Nephron (organoid): Measurements from ENCODE around the gene HINT3.

Experiments
- H3K27ac Mint-ChIP-seq, 3 experiments: 2 replicates each; pipeline ENCODE4 v1.8.0; 2020; ENCODE audit warnings: mixed read lengths in 3 of 3, mild to moderate bottlenecking in 2 of 3, moderate library complexity in 1 of 3
- H3K27me3 Mint-ChIP-seq: 2 replicates; pipeline ENCODE4 v1.8.0; 2021; ENCODE audit warnings: low read depth, mild to moderate bottlenecking, moderate library complexity, mixed read lengths
- H3K36me3 Mint-ChIP-seq: 2 replicates; pipeline ENCODE4 v1.8.0; 2020; ENCODE audit warnings: low read depth, mixed read lengths
- H3K4me1 Mint-ChIP-seq: 2 replicates; pipeline ENCODE4 v1.8.0; 2020; ENCODE audit warnings: mixed read lengths
- H3K4me3 Mint-ChIP-seq, 3 experiments: 2 replicates each; pipeline ENCODE4 v1.8.0; 2020; ENCODE audit warnings: mild to moderate bottlenecking in 3 of 3, mixed read lengths in 3 of 3, moderate library complexity in 2 of 3
- H3K9me3 Mint-ChIP-seq: 2 replicates; pipeline ENCODE4 v1.8.0; 2020; ENCODE audit warnings: mixed read lengths
- CTCF ChIP-seq, 3 experiments: fragments of 200-600 bp; sonication (generic); IDR thresholded peaks; one replicate each; pipeline ENCODE4 v1.5.0; 2021; ENCODE audit warnings: antibody characterized with exemption in 3 of 3; ENCODE audit not compliant: unreplicated experiment in 3 of 3

HINT3 gene

GRCh38 chr6:125952764-125953501, 3.6 kb upstream of the HINT3 start:
- H3K27ac Mint-ChIP-seq = no peak overlapping the region
- H3K4me1 Mint-ChIP-seq = no peaks in the 10 kb centered on the region
- no peaks in the 10 kb centered on the region for H3K27me3 Mint-ChIP-seq
- TF ChIP-seq CTCF (IDR thresholded peaks at IDR 0.05; ENCODE audit: unreplicated experiment in 3 of 3) = no peak
- H3K4me3 Mint-ChIP-seq = peak overlapping the region in 1 of 3 experiments; percentile 2
- H3K9me3 Mint-ChIP-seq = no peaks in the 10 kb centered on the region
- H3K36me3 Mint-ChIP-seq = no peaks in the 10 kb centered on the region

- Mint-ChIP-seq H3K4me1 (no peaks in the 10 kb centered on the region), H3K36me3 (no peaks in the 10 kb centered on the region), H3K9me3 (no peaks in the 10 kb centered on the region), H3K27ac (no peak overlapping the region), H3K27me3 (no peaks in the 10 kb centered on the region), H3K4me3 (peak overlapping the region in 1 of 3 experiments; percentile 23)
- TF ChIP-seq CTCF (IDR thresholded peaks at IDR 0.05; ENCODE audit: unreplicated experiment in 3 of 3) = peak in 1 of 3 experiments; percentile 14
Observed at GRCh38 chr6:125953502-125953875, 3.1 kb upstream of the HINT3 start.

DNA sequence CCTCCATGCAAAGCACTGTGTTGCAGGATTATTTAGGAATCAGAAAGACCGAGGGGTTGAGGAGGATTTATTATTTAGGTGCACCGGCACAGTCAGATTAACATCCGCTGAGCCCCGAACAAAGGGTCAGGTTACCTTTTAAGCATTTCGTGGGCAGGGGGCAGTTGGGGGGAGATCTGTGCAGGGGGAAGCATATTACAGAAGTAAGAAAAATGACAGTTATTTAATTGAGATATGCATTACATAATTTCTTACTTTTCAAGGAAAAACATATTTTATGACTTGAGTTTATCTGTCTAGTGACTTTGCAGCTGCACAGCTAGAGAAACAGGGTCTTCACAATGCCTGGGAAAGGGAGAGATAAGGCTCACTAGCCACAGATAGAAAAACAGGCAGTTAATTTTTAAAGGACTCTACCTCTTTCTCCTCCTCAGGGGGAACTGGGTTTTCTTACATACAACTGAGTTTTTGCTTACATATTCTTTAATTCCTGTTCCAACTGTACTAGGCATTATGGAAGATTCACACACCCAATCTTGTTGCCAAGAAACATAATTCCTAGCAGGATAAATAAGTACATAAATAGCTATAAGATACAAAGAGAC, 1.7 kb upstream of the HINT3 start:
- Mint-ChIP-seq H3K4me3 (peak overlapping the region; percentile 64 to 72 (median 69)), H3K4me1 (no peaks in the 10 kb centered on the region), H3K9me3 (no peaks in the 10 kb centered on the region), H3K36me3 (no peaks in the 10 kb centered on the region), H3K27ac (peak overlapping the region in 2 of 3 experiments; percentile 22 to 32), H3K27me3 (no peaks in the 10 kb centered on the region)
- TF ChIP-seq CTCF (IDR thresholded peaks at IDR 0.05; ENCODE audit: unreplicated experiment in 3 of 3) = no peak

- H3K4me1 Mint-ChIP-seq = no peaks in the 10 kb centered on the region
- H3K36me3 Mint-ChIP-seq = no peaks in the 10 kb centered on the region
- peak overlapping the region in 1 of 3 experiments; percentile 25 for H3K27ac Mint-ChIP-seq
- H3K27me3 Mint-ChIP-seq = no peaks in the 10 kb centered on the region
- TF ChIP-seq CTCF (IDR thresholded peaks at IDR 0.05; ENCODE audit: unreplicated experiment in 3 of 3) = no peak
- no peaks in the 10 kb centered on the region for H3K9me3 Mint-ChIP-seq
- peak overlapping the region in 1 of 3 experiments; percentile 79 for H3K4me3 Mint-ChIP-seq
Observed at GRCh38 chr6:125955973-125956372, 597 bp upstream of the HINT3 start.

DNA sequence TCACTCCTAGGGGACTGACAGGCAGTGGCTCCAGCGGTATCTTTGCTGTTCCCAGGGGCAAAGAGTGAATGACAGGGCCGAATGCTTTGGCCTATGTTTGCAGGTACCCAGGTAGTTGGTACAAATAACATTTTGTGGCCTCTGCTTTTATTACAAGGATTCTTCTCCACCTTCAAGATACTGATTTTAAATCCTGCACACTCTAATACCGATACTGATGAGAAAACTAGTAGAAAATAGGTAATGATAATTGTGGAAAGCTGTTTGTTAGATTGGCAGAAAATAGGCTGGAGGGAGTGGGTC, 772 bp downstream of the HINT3 start:
- no peaks in the 10 kb centered on the region for H3K9me3 Mint-ChIP-seq
- H3K4me1 Mint-ChIP-seq = no peaks in the 10 kb centered on the region
- H3K36me3 Mint-ChIP-seq = no peaks in the 10 kb centered on the region
- H3K27me3 Mint-ChIP-seq = no peaks in the 10 kb centered on the region
- no peak overlapping the region for H3K27ac Mint-ChIP-seq
- TF ChIP-seq CTCF (IDR thresholded peaks at IDR 0.05; ENCODE audit: unreplicated experiment in 3 of 3) = no peak
- no peak overlapping the region for H3K4me3 Mint-ChIP-seq

GRCh38 chr6:125957845-125958244, 1.3 kb downstream of the HINT3 start:
- Mint-ChIP-seq H3K27me3 (no peaks in the 10 kb centered on the region), H3K4me3 (no peak overlapping the region), H3K4me1 (no peaks in the 10 kb centered on the region)

More at GRCh38 chr6:125957845-125958244, 1.3 kb downstream of the HINT3 start:
- no peak for TF ChIP-seq CTCF (IDR thresholded peaks at IDR 0.05; ENCODE audit: unreplicated experiment in 3 of 3)
- Mint-ChIP-seq H3K9me3 (no peaks in the 10 kb centered on the region), H3K36me3 (no peaks in the 10 kb centered on the region), H3K27ac (no peak overlapping the region)
